Mesothelial cell of epicardium (in vitro differentiated cells): ENCODE measurements around the gene UGT1A6. TPM values are rescaled to one million over a fixed set of nuclear protein-coding genes. Genes with fewer than 3 reads are reported as not detected.

Experiments
- DNase-seq, 2 experiments: peaks; one replicate each; pipeline ENCODE4 v3.0.0; 2021; ENCODE audit warnings: low spot score in 2 of 2; ENCODE audit not compliant: unreplicated experiment in 2 of 2
- H3K27ac Mint-ChIP-seq: 2 replicates; pipeline ENCODE4 v1.8.0; 2021; ENCODE audit warnings: mixed read lengths
- H3K27me3 Mint-ChIP-seq: 2 replicates; pipeline ENCODE4 v1.8.0; 2021; ENCODE audit warnings: low read depth, mixed read lengths
- H3K36me3 Mint-ChIP-seq: 2 replicates; pipeline ENCODE4 v1.8.0; 2021; ENCODE audit warnings: mixed read lengths
- H3K4me1 Mint-ChIP-seq: 2 replicates; pipeline ENCODE4 v1.8.0; 2021; ENCODE audit warnings: mixed read lengths
- H3K4me3 Mint-ChIP-seq: 2 replicates; pipeline ENCODE4 v1.8.0; 2021; ENCODE audit warnings: mild to moderate bottlenecking, moderate library complexity, mixed read lengths
- H3K9me3 Mint-ChIP-seq: 2 replicates; pipeline ENCODE4 v1.8.0; 2021; ENCODE audit warnings: mixed read lengths
- CTCF ChIP-seq: fragments of 200-600 bp; sonication (generic); IDR thresholded peaks from one replicate; pipeline ENCODE4 v1.5.0; 2021; ENCODE audit warnings: antibody characterized with exemption; ENCODE audit not compliant: unreplicated experiment
- total RNA-seq: library from RNA; stranded (reverse); gene quantifications from 3 replicates; pipeline ENCODE4 v1.2.1, GENCODE V29; 2021

UGT1A6 gene
- total RNA-seq, 1 donor from 2014 or later, result not detected

DNA sequence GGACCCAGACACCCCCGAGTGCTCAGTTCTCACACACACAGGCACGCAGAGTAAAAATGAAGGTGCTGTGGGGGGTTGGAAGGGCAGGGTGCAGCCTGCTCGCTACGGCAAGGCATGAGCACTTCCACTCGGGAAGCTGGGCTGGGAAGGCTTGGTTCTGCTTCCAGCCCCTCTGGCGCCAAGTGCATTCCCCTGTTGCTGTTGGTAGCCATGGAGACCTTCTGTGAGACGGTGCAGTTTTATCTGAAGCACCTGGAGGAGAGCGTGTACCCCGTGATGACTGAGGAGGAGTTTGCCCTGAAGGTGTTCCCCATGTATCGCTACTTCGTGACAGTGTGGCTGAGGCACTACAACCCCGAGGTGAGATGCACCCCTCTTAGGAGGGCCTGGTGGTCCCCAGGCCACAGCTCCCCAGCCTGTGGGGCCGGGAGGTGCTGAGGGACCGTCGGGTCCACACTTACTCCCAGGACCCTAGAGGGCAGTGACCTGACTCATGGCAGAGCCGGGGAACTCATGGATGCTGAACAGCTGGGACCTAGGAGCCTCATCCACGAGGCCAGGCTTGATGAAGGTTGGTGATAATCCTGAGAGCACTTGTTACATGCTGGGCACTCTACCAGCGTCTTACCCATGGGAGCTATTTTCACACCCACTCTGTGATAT is 100.9 kb downstream of the UGT1A6 start:
- Mint-ChIP-seq H3K27me3 (peaks cover 16% of the 10 kb centered on the region), H3K36me3 (no peaks in the 10 kb centered on the region), H3K9me3 (no peaks in the 10 kb centered on the region), H3K27ac (no peak overlapping the region), H3K4me1 (no peaks in the 10 kb centered on the region), H3K4me3 (no peak overlapping the region)
- peak in 1 of 2 experiments; percentile 30 for DNase-seq
- no peak for TF ChIP-seq CTCF

- no peaks in the 10 kb centered on the region for H3K9me3 Mint-ChIP-seq
- H3K36me3 Mint-ChIP-seq, result no peaks in the 10 kb centered on the region
- H3K4me1 Mint-ChIP-seq, result no peaks in the 10 kb centered on the region
- peak; percentile 5 to 16 for DNase-seq
- no peak for TF ChIP-seq CTCF
- H3K4me3 Mint-ChIP-seq, result no peak overlapping the region
- H3K27ac Mint-ChIP-seq, result no peak overlapping the region
- H3K27me3 Mint-ChIP-seq, result peaks cover 14% of the 10 kb centered on the region
These were observed 101.5 kb downstream of the UGT1A6 start for GRCh38 chr2:233794128-233794658.

DNA sequence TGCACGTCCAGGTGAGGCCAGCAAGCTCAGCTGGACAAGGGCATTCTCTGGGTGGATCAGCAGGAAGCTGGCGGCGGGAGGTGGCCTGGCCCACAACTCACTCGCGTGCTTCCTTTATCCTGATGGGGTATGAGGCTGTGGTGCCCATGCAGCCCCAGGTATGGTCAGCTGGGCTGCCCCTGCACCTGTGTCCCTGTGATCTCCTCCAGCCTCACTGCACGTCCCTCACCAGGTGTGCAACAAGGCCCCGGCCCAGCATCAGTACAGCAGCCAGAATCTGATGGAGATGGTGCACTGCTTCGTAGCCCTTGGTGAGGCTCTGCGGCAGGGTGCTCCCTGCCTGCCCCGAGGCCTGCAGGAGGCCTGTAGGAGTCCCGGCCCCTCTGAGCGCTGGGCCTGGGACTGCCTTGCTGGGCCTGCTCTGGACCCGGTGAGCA is 103.1 kb downstream of the UGT1A6 start:
- H3K27me3 Mint-ChIP-seq, result peaks cover 8% of the 10 kb centered on the region
- no peak overlapping the region for H3K27ac Mint-ChIP-seq
- H3K9me3 Mint-ChIP-seq, result peaks cover 6% of the 10 kb centered on the region
- H3K4me3 Mint-ChIP-seq, result no peak overlapping the region
- H3K36me3 Mint-ChIP-seq, result no peaks in the 10 kb centered on the region
- no peaks in the 10 kb centered on the region for H3K4me1 Mint-ChIP-seq
- no peak for TF ChIP-seq CTCF
- DNase-seq, result peak; percentile 7 to 33

DNA sequence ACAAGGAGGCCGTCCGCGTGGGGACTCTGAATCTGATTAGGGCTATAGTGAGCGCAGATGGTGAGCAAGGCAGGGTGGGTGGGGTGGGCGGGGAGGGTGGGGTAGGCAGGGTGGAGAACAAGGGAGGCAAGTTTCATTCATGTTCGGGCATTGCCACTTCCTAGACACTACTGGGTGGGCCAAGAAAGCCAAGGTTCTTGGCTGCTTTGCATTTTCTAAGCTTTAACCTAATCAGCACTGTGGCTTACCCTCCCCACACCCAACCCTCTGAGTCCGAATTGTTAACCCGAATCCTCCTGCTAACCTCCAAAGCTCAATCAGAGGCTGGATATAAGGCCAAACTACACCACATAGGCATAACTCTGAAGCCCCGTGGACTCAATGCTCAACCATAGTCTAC is 103.6 kb downstream of the UGT1A6 start:
- Mint-ChIP-seq H3K4me3 (no peak overlapping the region), H3K9me3 (peaks cover 6% of the 10 kb centered on the region), H3K27me3 (peaks cover 4% of the 10 kb centered on the region), H3K4me1 (no peaks in the 10 kb centered on the region), H3K27ac (no peak overlapping the region), H3K36me3 (no peaks in the 10 kb centered on the region)
- TF ChIP-seq CTCF, result no peak
- no peak for DNase-seq

- Mint-ChIP-seq H3K27me3 (peaks cover 8% of the 10 kb centered on the region), H3K4me1 (no peaks in the 10 kb centered on the region), H3K4me3 (no peak overlapping the region), H3K36me3 (no peaks in the 10 kb centered on the region), H3K27ac (no peak overlapping the region), H3K9me3 (peaks cover 6% of the 10 kb centered on the region)
- DNase-seq, result peak in 1 of 2 experiments; percentile 5
- no peak for TF ChIP-seq CTCF
These were observed 105.8 kb downstream of the UGT1A6 start for GRCh38 chr2:233798335-233799086.
